ENCODE data around the gene TMCC2.

DNA sequence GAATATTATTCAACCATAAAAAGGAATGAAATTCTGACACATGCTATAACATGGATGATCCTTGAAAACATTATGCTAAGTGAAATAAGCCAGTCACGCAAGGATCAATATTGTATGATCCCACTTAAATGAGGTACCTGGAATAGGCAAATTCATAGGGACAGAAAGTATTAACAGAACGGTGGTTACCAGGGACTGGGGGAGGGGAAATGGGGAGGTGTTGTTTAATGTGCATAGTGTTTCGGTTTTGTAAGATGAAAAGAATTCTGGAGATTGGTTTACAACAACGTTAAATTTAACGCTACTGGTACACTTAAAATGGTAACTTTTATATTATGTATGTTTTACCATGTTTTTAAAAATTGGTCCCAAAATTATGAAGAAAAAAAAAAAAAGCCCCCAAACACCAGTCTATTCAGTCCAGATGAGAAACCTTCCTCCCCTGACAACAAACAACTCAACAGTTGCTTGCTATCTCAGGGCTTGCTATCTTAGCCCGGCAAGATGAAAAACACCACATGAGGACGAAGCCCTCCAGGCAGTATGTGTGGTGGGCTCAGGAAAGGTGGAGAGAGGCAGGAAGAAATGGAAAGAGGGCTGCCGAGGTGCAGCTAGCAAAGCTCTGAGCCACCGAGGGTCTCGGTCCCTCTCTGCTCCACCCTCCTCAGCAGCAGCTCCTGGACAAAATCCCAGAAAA lies 85.3 kb downstream of the TMCC2 start:
- TF ChIP-seq, protein P1, sequence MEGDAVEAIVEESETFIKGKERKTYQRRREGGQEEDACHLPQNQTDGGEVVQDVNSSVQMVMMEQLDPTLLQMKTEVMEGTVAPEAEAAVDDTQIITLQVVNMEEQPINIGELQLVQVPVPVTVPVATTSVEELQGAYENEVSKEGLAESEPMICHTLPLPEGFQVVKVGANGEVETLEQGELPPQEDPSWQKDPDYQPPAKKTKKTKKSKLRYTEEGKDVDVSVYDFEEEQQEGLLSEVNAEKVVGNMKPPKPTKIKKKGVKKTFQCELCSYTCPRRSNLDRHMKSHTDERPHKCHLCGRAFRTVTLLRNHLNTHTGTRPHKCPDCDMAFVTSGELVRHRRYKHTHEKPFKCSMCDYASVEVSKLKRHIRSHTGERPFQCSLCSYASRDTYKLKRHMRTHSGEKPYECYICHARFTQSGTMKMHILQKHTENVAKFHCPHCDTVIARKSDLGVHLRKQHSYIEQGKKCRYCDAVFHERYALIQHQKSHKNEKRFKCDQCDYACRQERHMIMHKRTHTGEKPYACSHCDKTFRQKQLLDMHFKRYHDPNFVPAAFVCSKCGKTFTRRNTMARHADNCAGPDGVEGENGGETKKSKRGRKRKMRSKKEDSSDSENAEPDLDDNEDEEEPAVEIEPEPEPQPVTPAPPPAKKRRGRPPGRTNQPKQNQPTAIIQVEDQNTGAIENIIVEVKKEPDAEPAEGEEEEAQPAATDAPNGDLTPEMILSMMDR (IDR thresholded peaks at IDR 0.05) = no peak
- no peak for TF ChIP-seq ZFX (IDR thresholded peaks at IDR 0.05; ENCODE audit: borderline replicate concordance)
